HepG2 (cell line): Measurements from ENCODE around the gene PADI1.

ENCODE experiments used
- CEBPB ChIP-seq: IDR thresholded peaks from 2 replicates; pipeline ENCODE4 v1.6.1; 2011; ENCODE audit warnings: low read depth, low read length, improper control_type of control experiment, borderline replicate concordance
- EP300 ChIP-seq, 3 experiments: sonication (generic) in 1 of 3; formaldehyde crosslinking in 1 of 3; IDR thresholded peaks; 2 replicates each; pipeline versions ENCODE4 v1.5.1 to v1.6.1; 2011 to 2020; ENCODE audit warnings: low read depth in 2 of 3, low read length in 2 of 3, borderline replicate concordance in 1 of 3, improper control_type of control experiment in 1 of 3, mild to moderate bottlenecking in 1 of 3, missing genetic modification reagents in 1 of 3, moderate library complexity in 1 of 3
- EZH2 ChIP-seq: conservative IDR thresholded peaks from 2 replicates; pipeline ENCODE4 v1.6.1; 2012; ENCODE audit warnings: mild to moderate bottlenecking, low read depth, low read length, moderate library complexity
- HDAC1 ChIP-seq: sonication (generic); formaldehyde crosslinking; IDR thresholded peaks from 2 replicates; pipeline ENCODE4 v1.5.1; 2020; ENCODE audit warnings: mild to moderate bottlenecking, missing genetic modification reagents
- HOXA9 ChIP-seq: sonication (generic); formaldehyde crosslinking; IDR thresholded peaks from 2 replicates; pipeline ENCODE4 v1.8.1; 2022; ENCODE audit warnings: missing genetic modification reagents, mild to moderate bottlenecking, moderate library complexity, borderline replicate concordance
- NAIF1 ChIP-seq: sonication (generic); formaldehyde crosslinking; IDR thresholded peaks from 2 replicates; pipeline ENCODE4 v1.5.0; 2020; ENCODE audit warnings: mild to moderate bottlenecking, missing genetic modification reagents, borderline replicate concordance
- NFE2 ChIP-seq: sonication (generic); formaldehyde crosslinking; IDR thresholded peaks from 2 replicates; pipeline ENCODE4 v1.4.0; 2020; ENCODE audit warnings: missing genetic modification reagents
- POLR2A ChIP-seq, 2 experiments: IDR thresholded peaks; 2 replicates each; pipeline ENCODE4 v1.6.1; 2011; ENCODE audit warnings: low read depth in 2 of 2, low read length in 2 of 2, mild to moderate bottlenecking in 1 of 2, moderate library complexity in 1 of 2; ENCODE audit not compliant: insufficient read depth in 1 of 2
- RAD21 ChIP-seq: fragments of 450-650 bp; formaldehyde crosslinking; IDR thresholded peaks from 2 replicates; pipeline ENCODE4 v1.5.0; 2020; ENCODE audit warnings: mild to moderate bottlenecking
- ZNF180 ChIP-seq: sonication (generic); formaldehyde crosslinking; IDR thresholded peaks from 2 replicates; pipeline ENCODE4 v1.4.0; 2020; ENCODE audit warnings: low read depth, missing genetic modification reagents, borderline replicate concordance
- ZNF205 ChIP-seq: IDR thresholded peaks from 2 replicates; pipeline ENCODE4 v1.6.1; 2018; ENCODE audit warnings: missing biosample characterization, missing genetic modification reagents
- ZNF749 ChIP-seq: sonication (generic); formaldehyde crosslinking; IDR thresholded peaks from 2 replicates; pipeline ENCODE4 v1.8.0; 2022; ENCODE audit warnings: mild to moderate bottlenecking, missing genetic modification reagents, moderate library complexity, borderline replicate concordance

DNA sequence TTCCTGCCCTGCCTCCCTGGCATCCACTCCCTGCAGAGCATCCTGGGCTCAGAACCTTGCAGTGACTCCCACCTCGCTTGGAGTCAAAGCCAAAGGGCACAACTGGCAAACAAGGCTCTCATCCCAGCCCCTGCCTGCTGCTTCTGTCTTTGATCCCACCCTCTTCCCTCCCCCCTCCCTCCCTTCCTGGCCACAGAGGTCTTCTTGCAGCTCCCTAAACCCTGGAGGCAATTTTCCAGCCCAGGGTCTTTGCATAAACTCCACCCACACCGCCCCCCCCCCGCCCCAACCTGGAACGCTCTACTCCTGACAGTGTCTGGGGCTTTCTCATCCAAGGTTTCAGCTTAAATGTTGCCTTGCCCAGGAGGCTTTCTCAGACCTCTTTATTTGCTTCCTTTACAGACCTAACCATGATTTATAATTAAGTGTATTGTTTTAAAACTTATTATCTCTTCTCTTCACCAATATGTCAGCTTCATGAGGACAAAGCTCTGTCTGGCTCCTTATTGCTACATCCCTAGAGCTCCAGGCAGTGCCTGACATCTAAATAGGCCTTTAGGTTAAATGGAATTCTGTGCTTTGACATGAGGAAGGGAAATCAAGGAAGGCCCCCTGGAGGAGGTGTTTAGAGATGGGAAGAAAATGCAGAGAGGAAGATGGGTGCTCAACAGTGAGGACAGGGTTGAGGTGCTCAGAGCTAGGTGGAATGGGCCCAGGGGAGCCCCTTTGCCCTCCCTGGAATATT, 37.7 kb upstream of the PADI1 start:
- TF ChIP-seq EP300 (IDR thresholded peaks at IDR 0.05; ENCODE audit: low read depth in 2 of 2, low read length in 2 of 2) = no peak
- TF ChIP-seq EP300 (CRISPR knock-in tag; IDR thresholded peaks at IDR 0.05; ENCODE audit: borderline replicate concordance) = no peak
- TF ChIP-seq HOXA9 (CRISPR knock-in tag) = no peak
- TF ChIP-seq ZNF205 (CRISPR knock-in tag) = no peak
- no peak for TF ChIP-seq ZNF180 (CRISPR knock-in tag)
- no peak for TF ChIP-seq RAD21 (CRISPR knock-in tag)
- no peak for TF ChIP-seq NFE2 (CRISPR knock-in tag)
- TF ChIP-seq EZH2 = no peak
- TF ChIP-seq HDAC1 (CRISPR knock-in tag) = no peak
- no peak for TF ChIP-seq CEBPB
- TF ChIP-seq POLR2A (IDR thresholded peaks at IDR 0.05; ENCODE audit: insufficient read depth in 1 of 2, low read depth in 2 of 2, low read length in 2 of 2) = no peak
- TF ChIP-seq NAIF1 (CRISPR knock-in tag) = no peak
- TF ChIP-seq ZNF749 = no peak
